Retinal pigment epithelial cell (primary cell): ENCODE results near the gene SESN2.

ENCODE experiments used
- DNase-seq: peaks from one replicate; pipeline ENCODE4 v3.0.0-alpha.2; 2010; ENCODE audit warnings: low read depth
- H3K4me3 ChIP-seq: 2 replicates; pipeline ENCODE4 v1.5.1; 2011; ENCODE audit warnings: mild to moderate bottlenecking, low read length, control low read depth, moderate library complexity
- TF ChIP-seq, protein P1 (sequence below): conservative IDR thresholded peaks from 2 replicates; pipeline ENCODE4 v1.5.1; 2011; ENCODE audit warnings: low read depth, low read length, control low read depth, inconsistent platforms

Gene SESN2

DNA sequence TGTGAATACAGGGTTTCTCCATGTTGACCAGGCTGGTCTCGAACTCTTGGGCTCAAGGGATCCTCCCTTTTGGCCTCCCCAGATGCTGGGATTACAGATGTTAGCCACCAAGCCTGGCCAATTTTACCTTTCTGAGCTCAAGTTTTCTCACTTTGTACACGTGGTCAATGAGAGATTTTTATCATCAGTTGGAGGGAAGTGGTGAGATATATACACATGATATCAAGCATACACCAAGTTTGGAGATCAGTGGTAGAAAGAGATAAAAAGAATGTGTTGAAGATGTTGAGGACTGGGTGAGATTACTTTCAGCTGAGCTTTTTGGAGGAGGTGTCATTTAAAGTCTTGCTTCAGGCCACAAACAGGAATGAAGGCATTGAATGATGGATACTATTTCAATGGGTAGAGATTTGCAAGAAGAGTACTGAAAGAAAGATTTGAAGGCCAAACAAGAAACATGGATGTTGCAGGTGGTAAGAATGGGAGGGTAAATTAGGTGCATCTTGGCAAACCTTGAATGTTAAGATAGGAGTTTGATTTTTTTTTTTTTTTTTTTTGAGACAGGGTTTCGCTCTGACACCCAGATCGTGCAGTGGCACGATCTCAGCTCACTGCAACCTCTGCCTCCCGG is 3.0 kb upstream of the SESN2 start:
- TF ChIP-seq, protein P1, sequence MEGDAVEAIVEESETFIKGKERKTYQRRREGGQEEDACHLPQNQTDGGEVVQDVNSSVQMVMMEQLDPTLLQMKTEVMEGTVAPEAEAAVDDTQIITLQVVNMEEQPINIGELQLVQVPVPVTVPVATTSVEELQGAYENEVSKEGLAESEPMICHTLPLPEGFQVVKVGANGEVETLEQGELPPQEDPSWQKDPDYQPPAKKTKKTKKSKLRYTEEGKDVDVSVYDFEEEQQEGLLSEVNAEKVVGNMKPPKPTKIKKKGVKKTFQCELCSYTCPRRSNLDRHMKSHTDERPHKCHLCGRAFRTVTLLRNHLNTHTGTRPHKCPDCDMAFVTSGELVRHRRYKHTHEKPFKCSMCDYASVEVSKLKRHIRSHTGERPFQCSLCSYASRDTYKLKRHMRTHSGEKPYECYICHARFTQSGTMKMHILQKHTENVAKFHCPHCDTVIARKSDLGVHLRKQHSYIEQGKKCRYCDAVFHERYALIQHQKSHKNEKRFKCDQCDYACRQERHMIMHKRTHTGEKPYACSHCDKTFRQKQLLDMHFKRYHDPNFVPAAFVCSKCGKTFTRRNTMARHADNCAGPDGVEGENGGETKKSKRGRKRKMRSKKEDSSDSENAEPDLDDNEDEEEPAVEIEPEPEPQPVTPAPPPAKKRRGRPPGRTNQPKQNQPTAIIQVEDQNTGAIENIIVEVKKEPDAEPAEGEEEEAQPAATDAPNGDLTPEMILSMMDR = no peak
- H3K4me3 ChIP-seq = no peak overlapping the region
- no peak for DNase-seq

DNA sequence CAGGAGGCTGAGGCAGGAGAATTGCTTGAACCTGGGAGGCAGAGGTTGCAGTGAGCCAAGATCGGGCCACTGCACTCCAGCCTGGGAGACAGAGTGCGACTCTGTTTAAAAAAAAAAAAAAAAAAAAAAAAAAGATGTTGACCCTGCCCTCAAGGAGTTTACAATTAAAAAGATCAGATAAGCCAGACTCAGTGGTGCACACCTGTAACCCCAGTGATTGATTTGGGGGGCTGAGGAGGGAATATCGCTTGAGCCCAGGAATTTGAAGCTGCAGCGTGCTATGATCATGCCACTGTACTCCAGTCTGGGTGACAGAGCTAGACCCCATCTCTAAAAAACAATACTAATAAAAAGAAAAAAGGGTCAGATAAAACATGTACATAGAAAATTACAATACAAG is 1.6 kb upstream of the SESN2 start:
- TF ChIP-seq, protein P1 = no peak
- no peak overlapping the region for H3K4me3 ChIP-seq
- no peak for DNase-seq

DNA sequence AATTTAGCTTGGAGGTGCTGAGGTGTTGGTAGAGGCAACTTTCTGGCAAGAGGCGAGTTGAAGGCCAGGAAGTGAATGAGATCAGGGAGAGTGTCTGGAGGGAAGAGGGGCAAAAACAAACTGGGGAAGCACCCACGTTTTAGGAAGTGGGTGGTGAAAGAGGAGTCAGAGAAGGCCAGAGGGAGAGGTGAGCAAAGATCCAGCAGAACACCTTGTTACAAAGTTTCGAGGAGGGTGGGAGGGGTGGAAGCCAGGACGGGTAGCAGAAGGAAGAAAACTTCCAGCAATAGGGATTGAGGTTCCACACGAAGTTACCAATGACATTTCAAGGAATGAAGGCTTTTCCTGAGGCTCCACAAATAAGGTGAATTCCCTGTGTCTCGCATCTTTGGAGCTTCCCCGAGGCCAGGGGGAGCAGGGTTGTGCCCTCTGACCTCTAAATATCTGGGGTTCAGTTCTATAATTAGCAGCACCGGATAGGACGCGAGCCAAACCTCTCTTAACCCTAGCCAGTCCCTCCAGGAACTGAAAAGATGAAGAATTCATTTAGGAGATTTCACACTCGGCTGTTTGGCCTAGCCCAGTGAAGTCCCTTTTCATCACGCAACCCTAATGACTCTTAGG is 578 bp upstream of the SESN2 start:
- no peak for DNase-seq
- peak overlapping the region; percentile 30 for H3K4me3 ChIP-seq
- TF ChIP-seq, protein P1 = no peak

DNA sequence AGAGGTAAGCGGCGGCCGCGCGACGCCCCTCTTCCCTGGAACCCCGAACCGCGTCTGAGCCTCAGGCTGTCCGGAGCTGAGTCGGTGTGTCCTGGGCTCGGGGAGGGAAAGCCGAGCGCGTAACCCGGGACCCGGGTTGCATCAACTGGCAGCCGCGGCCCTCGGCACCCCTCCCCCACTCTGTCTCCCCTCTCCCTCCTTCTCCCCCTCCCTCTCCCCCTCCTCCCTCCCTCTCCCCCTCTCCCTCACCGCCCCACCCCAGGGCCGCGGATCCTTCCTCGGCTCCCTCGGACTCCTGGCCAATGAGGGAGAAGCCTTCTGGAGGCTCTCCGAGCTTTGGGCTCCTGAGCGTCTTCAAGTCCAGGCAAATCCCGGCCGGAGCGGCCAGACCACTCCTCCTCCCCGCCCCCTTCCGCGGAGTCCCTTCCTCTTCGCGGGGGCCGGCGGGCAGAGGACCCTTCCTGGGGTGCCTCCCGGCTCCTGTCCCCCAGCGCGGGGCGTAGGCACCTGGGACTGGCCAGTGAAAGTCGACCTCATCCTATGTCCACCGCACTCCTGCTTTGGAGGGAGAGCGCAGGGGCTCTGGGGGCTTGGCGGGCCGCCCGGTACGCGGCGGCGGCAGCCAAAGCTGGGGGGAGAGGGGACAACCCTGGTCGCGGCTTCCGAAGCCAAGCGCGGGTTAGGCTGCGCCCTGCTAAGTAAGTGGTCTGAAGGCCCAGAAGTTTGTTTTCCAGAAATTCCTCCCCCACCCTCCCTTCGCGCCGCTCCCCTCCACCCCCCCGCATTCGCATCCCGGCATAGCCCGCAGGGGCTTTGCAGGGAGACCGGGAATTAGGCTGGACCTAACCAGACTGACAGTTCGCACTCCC is 850 bp downstream of the SESN2 start:
- TF ChIP-seq, protein P1 = no peak
- DNase-seq = peak; percentile 60
- peak overlapping the region; percentile 90 for H3K4me3 ChIP-seq

DNA sequence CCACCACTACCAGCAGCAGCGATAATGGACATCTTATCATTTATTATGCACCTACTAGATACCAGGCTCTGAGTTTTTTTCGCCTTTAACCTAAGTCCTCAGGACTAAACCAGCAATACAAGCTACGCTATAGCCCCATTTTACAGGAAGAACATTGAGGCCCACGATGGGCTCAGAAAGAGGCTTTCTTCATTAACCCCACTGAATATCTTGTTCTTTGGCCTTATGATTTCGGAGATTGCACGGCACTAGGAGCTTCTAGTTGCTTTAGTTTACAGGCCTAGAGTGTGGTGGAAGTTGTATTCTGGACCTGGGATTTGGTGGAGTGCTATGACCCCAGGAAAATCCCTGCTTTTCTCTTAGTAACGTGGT is 1.5 kb downstream of the SESN2 start:
- TF ChIP-seq, protein P1 = no peak
- H3K4me3 ChIP-seq = peak overlapping the region; percentile 90
- DNase-seq = no peak

DNA sequence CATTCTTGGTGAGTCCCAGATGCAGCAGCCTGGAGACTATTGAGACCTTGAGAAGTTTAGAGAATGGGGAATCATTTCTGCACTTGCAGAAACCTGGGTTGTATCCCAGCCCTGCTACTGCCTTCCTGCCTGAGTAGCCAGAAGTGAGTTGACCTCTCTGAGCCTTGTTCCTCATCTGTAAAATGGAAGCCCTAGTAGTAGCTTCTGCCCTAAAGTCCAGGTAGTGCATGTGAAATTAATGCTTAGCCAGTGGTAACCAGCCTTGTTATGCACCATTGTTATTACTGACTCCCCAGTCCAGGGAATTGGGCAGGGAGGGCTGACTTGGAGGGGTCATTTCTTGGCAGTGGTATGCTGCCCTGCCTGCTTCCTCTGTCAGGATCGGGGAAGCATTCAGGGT is 5.6 kb downstream of the SESN2 start:
- TF ChIP-seq, protein P1 = no peak
- no peak for DNase-seq
- H3K4me3 ChIP-seq = no peak overlapping the region
